Fibroblast of lung (primary cell): ENCODE data around the gene SLIT3. TPM values are rescaled to one million over a fixed set of nuclear protein-coding genes. Genes with fewer than 3 reads are reported as not detected.

Experiments used
- DNase-seq, 2 donors: peaks; one replicate each; pipeline versions ENCODE4 v3.0.0 to v3.0.0-alpha.2; 2010; ENCODE audit warnings: low read depth in 2 of 2
- H2AFZ ChIP-seq: 2 replicates; pipeline ENCODE4 v1.5.1; 2012; ENCODE audit warnings: low read length, control low read depth, inconsistent platforms
- H3K27ac ChIP-seq: 2 replicates; pipeline ENCODE4 v1.5.1; 2011; ENCODE audit warnings: low read length, control low read depth; ENCODE audit not compliant: insufficient read depth
- H3K27me3 ChIP-seq: 2 replicates; pipeline ENCODE4 v1.5.1; 2011; ENCODE audit warnings: mild to moderate bottlenecking, low read length; ENCODE audit not compliant: control insufficient read depth, insufficient read depth
- H3K36me3 ChIP-seq: 2 replicates; pipeline ENCODE4 v1.5.1; 2011; ENCODE audit warnings: low read length; ENCODE audit not compliant: control insufficient read depth, insufficient read depth
- H3K4me1 ChIP-seq: 2 replicates; pipeline ENCODE4 v1.5.1; 2011; ENCODE audit warnings: low read length; ENCODE audit not compliant: control insufficient read depth, insufficient read depth; ENCODE audit errors: extremely low read depth
- H3K4me2 ChIP-seq: 2 replicates; pipeline ENCODE4 v1.5.1; 2011; ENCODE audit warnings: low read length, control low read depth; ENCODE audit not compliant: insufficient read depth; ENCODE audit errors: extremely low read depth
- H3K4me3 ChIP-seq, 4 experiments: fragments of 200-600 bp in 1 of 4; sonication (generic) in 1 of 4; replicated peaks in 1 of 4; 2 replicates each; pipeline ENCODE4 v1.5.1; 2011 to 2016; ENCODE audit warnings: low read length in 4 of 4, low read depth in 3 of 4, mild to moderate bottlenecking in 3 of 4, control low read depth in 2 of 4, inconsistent platforms in 1 of 4, mixed read lengths in 1 of 4; ENCODE audit not compliant: insufficient read depth in 1 of 4; ENCODE audit errors: control extremely low read depth in 1 of 4
- H3K79me2 ChIP-seq: 2 replicates; pipeline ENCODE4 v1.5.1; 2012; ENCODE audit warnings: mild to moderate bottlenecking, low read length, inconsistent platforms; ENCODE audit not compliant: control insufficient read depth, insufficient read depth
- H3K9ac ChIP-seq: 2 replicates; pipeline ENCODE4 v1.5.1; 2011; ENCODE audit warnings: mild to moderate bottlenecking, low read length, control low read depth; ENCODE audit not compliant: insufficient read depth
- H3K9me3 ChIP-seq: 2 replicates; pipeline ENCODE4 v1.5.1; 2012; ENCODE audit warnings: low read depth, low read length; ENCODE audit not compliant: control insufficient read depth, insufficient read depth
- H4K20me1 ChIP-seq: 2 replicates; pipeline ENCODE4 v1.5.1; 2011; ENCODE audit warnings: low read length; ENCODE audit not compliant: control insufficient read depth, insufficient read depth; ENCODE audit errors: extremely low read depth
- EZH2 ChIP-seq: IDR thresholded peaks from 2 replicates; pipeline ENCODE4 v1.5.1; 2012; ENCODE audit warnings: low read length, control low read depth, mild to moderate bottlenecking; ENCODE audit errors: missing control alignments
- polyA plus RNA-seq, 2 donors: library from polyadenylated mRNA; depleted of rRNA in 1 of 2; stranded (reverse) in 1 of 2; unstranded in 1 of 2; fragments of >200 nt; gene quantifications; 2 replicates each; pipeline ENCODE4 v1.2.1, GENCODE V29; 2011 to 2012; ENCODE audit warnings: missing spikeins in 1 of 2
- total RNA-seq: library from RNA; depleted of rRNA; stranded (reverse); fragments of >200 nt; gene quantifications from 2 replicates; pipeline ENCODE4 v1.2.1, GENCODE V29; 2014
- TF ChIP-seq, protein P1 (sequence below), 2 donors: IDR thresholded peaks in 1 of 2; conservative IDR thresholded peaks in 1 of 2; 1 replicate in 1 of 2; 2 replicates in 1 of 2; pipeline ENCODE4 v1.5.1; 2011 to 2012; ENCODE audit warnings: low read length in 2 of 2, control low read depth in 1 of 2, inconsistent platforms in 1 of 2, low read depth in 1 of 2, mild to moderate bottlenecking in 1 of 2

Gene SLIT3
- total and polyA plus RNA-seq, 2 donors (not counting 1 experiment from before 2014, with no cell fraction given): 1.6 to 4.6 TPM

DNA sequence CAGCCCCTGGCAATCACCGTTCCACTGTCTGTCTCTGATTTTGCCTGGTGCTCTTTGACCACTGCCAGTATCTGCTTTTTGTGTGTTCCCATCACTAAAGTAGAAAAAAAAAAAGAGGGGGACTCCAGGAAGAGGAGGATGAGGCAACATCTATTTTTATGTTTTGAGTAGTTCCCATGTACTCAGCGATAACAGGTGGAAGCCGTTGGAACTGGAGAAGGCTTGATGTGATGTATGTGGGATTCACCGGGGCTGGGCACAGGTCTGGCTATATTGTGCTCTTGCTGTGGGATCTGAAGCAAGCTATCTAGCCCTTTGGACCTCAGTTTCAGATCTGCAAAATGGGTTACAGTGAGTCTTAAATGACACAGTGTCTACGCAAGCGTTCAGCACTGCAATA lies 104.9 kb downstream of the SLIT3 start:
- H2AFZ ChIP-seq: no peak overlapping the region
- no peaks in the 10 kb centered on the region for H3K79me2 ChIP-seq
- no peak overlapping the region for H3K4me2 ChIP-seq
- no peak overlapping the region for H3K4me3 ChIP-seq
- no peaks in the 10 kb centered on the region for H3K27me3 ChIP-seq
- no peak overlapping the region for H3K27ac ChIP-seq
- peak in 1 of 2 donors; percentile 30 for DNase-seq
- no peak for TF ChIP-seq EZH2
- TF ChIP-seq, protein P1, sequence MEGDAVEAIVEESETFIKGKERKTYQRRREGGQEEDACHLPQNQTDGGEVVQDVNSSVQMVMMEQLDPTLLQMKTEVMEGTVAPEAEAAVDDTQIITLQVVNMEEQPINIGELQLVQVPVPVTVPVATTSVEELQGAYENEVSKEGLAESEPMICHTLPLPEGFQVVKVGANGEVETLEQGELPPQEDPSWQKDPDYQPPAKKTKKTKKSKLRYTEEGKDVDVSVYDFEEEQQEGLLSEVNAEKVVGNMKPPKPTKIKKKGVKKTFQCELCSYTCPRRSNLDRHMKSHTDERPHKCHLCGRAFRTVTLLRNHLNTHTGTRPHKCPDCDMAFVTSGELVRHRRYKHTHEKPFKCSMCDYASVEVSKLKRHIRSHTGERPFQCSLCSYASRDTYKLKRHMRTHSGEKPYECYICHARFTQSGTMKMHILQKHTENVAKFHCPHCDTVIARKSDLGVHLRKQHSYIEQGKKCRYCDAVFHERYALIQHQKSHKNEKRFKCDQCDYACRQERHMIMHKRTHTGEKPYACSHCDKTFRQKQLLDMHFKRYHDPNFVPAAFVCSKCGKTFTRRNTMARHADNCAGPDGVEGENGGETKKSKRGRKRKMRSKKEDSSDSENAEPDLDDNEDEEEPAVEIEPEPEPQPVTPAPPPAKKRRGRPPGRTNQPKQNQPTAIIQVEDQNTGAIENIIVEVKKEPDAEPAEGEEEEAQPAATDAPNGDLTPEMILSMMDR (conservative IDR thresholded peaks at IDR 0.05 in 1 of 2, IDR thresholded peaks at IDR 0.05 in 1 of 2; ENCODE audit: low read depth in 1 of 2, low read length in 2 of 2): no peak
- H3K9ac ChIP-seq: no peak overlapping the region
- H4K20me1 ChIP-seq: no peaks in the 10 kb centered on the region
- no peaks in the 10 kb centered on the region for H3K9me3 ChIP-seq
- H3K36me3 ChIP-seq: no peaks in the 10 kb centered on the region
- H3K4me1 ChIP-seq: no peaks in the 10 kb centered on the region

DNA sequence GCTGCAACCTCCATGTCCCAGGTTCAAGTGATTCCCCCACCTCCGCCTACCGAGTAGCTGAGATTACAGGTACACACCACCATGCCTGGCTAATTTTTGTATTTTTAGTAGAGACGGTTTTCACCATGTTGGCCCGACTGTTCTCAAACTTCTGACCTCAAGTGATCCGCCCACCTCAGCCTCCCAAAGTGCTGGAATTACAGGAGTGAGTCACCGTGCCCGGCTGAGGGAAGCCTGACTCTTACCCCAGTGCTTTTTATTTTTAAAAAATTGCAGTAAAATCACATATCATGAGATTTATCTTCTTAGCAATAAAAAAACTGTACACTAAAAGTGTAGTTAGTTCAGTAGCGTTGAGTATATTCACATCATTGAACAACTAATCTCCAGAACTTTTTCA lies 105.3 kb downstream of the SLIT3 start:
- no peak overlapping the region for H3K4me2 ChIP-seq

DNA sequence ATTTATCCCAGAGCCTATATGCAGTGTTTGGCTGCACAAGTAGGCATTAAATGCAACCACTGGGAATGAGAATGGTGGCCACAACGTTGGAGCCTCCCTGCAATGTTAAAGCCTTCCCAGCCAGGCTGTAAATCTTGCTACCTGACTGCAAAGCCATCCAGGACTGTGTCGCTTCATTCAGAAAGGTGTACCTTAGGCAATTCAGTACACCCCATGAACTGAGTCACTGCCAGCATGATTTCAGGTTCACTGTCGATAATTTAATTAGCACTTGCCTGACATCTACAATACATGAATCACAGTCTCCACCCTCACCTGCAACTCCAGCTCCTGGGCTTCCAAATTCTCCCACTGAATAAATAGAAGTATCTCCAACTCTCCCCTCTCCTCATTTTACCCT lies 108.4 kb downstream of the SLIT3 start:
- Histone ChIP-seq H3K27me3 (no peaks in the 10 kb centered on the region), H3K9me3 (no peaks in the 10 kb centered on the region), H3K36me3 (no peaks in the 10 kb centered on the region), H4K20me1 (no peaks in the 10 kb centered on the region), H3K4me2 (no peak overlapping the region), H2AFZ (no peak overlapping the region), H3K9ac (no peak overlapping the region), H3K4me3 (no peak overlapping the region), H3K79me2 (no peaks in the 10 kb centered on the region), H3K4me1 (no peaks in the 10 kb centered on the region), H3K27ac (no peak overlapping the region)
- TF ChIP-seq, protein P1 (conservative IDR thresholded peaks at IDR 0.05 in 1 of 2, IDR thresholded peaks at IDR 0.05 in 1 of 2; ENCODE audit: low read depth in 1 of 2, low read length in 2 of 2): no peak
- no peak for TF ChIP-seq EZH2
- no peak for DNase-seq

More for the DNA sequence above, 105.3 kb downstream of the SLIT3 start:
- no peaks in the 10 kb centered on the region for H3K27me3 ChIP-seq
- H3K9me3 ChIP-seq: no peaks in the 10 kb centered on the region
- no peak overlapping the region for H3K4me3 ChIP-seq
- no peaks in the 10 kb centered on the region for H4K20me1 ChIP-seq
- no peaks in the 10 kb centered on the region for H3K4me1 ChIP-seq
- H3K27ac ChIP-seq: no peak overlapping the region
- H3K36me3 ChIP-seq: no peaks in the 10 kb centered on the region
- H2AFZ ChIP-seq: no peak overlapping the region
- TF ChIP-seq, protein P1 (conservative IDR thresholded peaks at IDR 0.05 in 1 of 2, IDR thresholded peaks at IDR 0.05 in 1 of 2; ENCODE audit: low read depth in 1 of 2, low read length in 2 of 2): no peak
- no peak for TF ChIP-seq EZH2
- H3K9ac ChIP-seq: no peak overlapping the region
- DNase-seq: peak in 1 of 2 donors; percentile 56
- no peaks in the 10 kb centered on the region for H3K79me2 ChIP-seq
